GM12874 (cell line): Measurements from ENCODE around the gene UBASH3B.

Experiments
- TF ChIP-seq, protein P1 (sequence below): IDR thresholded peaks from 2 replicates; pipeline ENCODE4 v1.5.1; 2011; ENCODE audit warnings: low read depth, mild to moderate bottlenecking, control low read depth, low read length, moderate library complexity; ENCODE audit not compliant: insufficient read depth

UBASH3B gene

DNA sequence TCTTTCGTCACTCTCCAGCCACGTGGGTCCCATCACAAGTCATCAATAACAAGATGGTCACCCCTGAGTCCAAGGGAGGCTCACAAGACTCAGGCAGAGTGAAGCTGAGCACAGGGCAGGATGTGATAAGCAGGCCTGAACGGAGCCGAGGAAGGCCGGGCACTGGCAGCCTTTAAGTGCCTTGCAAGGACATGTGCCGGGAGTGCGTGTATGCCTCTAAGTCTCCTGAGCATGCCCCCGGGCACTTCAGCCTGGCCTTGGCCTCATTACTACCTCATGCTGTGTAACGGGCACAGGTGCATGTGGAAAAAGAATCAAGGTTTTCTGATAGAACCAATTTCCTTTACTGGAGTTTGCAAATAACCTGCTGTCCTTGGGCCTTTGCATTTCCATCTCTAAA lies 55.8 kb downstream of the UBASH3B start:
- TF ChIP-seq, protein P1, sequence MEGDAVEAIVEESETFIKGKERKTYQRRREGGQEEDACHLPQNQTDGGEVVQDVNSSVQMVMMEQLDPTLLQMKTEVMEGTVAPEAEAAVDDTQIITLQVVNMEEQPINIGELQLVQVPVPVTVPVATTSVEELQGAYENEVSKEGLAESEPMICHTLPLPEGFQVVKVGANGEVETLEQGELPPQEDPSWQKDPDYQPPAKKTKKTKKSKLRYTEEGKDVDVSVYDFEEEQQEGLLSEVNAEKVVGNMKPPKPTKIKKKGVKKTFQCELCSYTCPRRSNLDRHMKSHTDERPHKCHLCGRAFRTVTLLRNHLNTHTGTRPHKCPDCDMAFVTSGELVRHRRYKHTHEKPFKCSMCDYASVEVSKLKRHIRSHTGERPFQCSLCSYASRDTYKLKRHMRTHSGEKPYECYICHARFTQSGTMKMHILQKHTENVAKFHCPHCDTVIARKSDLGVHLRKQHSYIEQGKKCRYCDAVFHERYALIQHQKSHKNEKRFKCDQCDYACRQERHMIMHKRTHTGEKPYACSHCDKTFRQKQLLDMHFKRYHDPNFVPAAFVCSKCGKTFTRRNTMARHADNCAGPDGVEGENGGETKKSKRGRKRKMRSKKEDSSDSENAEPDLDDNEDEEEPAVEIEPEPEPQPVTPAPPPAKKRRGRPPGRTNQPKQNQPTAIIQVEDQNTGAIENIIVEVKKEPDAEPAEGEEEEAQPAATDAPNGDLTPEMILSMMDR, result no peak

DNA sequence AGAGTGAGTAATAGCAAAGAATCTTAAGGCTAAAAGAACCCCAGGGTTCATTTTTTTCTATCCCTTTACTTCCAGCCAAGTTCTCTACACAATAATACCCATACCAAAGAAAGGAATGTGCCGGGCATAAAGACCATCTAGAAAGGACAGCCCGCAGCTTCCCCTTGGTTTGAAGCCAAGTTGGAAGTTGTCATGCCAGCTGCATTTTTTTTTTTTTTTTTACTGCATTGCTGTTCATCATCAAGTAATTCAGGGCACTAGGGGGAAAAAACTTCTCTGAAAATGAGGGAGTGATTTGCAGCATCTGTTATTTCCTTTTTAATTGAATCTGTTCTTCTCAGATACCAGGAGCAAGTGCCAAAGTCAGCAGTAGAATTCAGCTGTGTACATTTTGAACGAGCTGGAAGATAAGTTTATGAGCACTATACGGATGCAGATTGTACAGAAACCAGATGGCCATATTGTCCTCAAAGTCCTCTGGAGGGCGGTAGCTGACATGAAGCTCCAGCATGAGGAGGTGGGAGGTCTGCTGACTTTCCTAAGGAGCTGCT lies 56.4 kb downstream of the UBASH3B start:
- TF ChIP-seq, protein P1, result no peak

DNA sequence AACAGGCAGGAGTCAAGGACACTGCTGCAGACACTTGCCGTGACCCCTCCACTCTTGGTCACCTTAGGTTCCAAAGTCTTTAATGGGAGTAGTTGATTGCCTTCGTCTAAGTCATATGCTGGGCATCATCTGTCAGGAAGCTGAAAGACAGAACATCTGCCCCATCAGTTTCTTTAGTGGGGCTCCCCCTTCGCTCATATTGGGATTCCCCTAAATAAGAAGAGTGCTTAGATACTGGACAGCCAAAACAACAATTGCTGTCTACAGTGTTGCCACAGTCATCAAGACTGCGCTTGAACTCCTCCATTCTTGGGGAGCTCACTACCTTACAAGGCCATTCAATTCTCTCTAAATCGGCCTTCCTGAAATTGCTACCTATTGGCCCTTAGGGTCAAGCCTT lies 58.5 kb downstream of the UBASH3B start:
- TF ChIP-seq, protein P1, result no peak

DNA sequence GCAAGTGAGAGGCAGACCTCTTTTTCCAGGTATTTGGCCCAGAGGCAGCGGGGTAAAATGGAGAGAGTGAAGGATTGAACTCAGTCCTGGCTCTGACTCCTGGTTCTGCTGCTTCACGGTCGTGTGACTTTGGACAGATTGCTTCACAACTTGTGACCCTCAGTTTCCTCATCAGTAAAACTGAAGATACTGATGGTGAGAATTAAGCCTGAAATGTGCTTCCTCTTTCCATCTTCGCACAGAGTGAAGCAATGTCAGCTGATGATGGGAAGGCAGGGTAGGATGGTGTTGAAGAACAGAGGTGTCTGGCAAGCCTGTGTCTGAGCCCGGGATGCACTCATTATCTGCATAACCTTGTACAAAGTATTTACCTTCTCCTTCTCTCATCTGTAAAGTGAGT lies 59.0 kb downstream of the UBASH3B start:
- TF ChIP-seq, protein P1, result no peak

DNA sequence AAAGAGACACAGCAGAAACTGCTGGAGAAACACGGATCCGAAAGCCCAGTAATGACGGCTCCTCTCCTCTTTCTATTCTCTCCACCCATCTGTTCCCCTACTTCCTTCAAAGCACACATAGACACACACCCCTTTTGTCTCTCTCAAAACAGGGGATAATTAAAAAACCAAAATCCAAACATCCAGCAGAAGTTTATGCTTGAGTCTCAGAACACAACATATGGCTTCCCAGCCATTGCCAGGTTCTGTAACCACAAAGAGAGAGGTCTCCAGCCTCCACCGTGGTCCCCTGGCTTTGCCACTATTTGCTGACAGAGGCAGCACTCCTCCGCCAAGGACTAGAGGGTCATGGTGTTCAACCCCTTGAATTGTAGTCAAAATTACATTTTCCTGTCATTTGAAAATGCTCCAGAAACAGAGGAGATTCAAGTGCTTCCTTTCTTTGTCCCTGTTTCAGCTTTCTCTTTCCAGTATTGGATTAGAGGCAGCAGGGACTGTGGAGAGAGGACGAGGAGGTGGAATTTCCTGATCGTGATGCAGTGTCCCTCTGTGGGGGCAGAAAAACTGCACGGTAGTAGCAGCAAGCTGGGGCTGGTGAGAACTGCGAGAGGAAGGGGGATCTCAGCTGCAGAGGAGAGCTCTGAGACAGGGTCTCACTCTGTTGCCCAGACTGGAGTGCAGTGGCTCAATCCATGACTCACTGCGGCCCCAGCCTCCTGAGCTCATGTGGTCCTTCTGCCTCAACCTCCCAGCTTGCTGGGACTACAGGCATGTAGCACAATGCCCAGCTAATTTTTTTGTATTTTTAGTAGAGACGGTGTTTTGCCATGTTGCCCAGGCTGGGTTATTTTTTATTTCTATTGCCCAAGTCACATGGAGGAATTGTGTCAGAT lies 60.3 kb downstream of the UBASH3B start:
- TF ChIP-seq, protein P1, result no peak

DNA sequence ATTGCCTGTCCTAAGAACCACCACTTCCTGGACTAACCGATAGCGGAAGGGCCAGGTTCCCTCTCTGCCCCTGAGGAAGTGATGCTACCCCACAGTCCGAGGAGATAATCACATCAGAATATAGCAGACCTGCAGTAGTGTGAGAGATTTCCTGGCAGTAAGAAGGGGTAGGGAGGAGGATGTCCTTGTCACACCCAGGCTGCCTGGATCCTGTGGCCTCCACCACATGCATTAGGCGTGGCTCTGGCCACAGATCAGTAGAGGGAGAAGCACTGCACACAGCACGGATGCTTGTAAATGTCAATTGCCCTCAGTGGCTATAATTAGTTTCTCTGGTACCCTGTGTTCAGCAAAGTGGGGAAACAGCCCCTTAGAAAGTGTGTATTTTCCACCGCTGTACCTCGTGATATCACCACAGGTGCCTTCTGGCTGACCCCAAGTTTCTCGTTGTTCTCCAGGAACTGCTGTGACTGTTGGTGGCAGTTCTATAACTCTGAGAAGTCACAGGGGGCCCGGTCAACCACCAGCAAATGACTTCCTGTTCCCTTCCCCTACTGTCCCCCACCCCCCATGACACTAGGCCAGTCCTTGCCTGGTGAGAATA lies 61.8 kb downstream of the UBASH3B start:
- TF ChIP-seq, protein P1, result no peak

DNA sequence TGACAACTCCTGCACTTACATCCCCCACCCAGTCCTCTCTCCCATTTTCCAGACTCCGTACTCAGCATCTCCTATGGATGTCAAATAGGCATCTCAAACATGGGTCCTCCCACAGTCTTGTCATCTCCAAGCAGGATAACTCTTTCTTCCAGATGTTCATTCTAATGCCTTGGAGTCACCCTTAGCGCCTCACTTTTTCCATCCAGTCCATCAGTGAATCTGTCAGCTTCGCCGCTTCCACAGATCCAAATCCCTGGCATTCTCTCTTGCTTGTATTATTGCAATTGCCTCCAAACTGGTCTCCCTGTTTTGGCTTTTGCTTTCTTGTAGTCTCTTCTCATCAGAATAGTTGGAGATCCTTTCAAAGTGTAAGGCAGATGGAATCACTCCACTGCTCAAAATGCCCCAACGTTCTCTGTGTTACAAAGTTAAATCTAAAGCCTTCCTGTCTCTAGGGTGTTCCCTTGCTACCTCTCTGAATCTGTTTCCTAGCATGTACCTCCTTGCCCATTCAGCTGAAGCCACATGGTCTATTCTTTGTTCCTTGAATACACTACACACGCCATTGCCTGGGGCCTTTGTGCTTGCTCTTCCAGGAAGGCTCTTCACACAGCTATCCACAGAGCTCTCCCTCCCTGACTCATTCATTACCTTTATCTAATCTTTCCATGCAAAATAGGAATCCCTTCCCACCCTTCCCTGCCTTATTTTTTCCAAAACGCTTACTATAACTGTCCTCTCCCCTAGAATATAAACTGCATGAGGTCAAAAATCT lies 64.8 kb downstream of the UBASH3B start:
- TF ChIP-seq, protein P1, result no peak
